ENCODE data around the gene PTPRK.

DNA sequence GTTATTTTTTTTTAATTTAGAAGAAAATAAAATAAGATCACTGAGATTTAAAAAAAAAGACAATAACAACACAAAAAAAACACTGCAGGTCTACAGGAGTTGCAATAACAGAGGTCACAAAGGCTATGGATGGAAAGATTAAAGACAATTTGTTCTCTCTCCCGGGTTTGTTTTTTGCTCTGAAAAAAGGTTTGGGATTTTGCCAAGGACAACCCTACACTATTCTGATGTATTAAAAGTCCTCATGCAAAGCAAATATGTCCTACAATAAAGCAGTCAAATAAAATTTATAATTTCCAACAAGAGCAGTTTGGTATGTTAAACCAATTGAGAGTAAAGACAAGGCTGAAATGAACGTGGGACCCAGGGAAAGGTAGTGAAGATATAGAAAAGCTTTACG is 55.6 kb downstream of the PTPRK start:
- TF ChIP-seq, protein P1, sequence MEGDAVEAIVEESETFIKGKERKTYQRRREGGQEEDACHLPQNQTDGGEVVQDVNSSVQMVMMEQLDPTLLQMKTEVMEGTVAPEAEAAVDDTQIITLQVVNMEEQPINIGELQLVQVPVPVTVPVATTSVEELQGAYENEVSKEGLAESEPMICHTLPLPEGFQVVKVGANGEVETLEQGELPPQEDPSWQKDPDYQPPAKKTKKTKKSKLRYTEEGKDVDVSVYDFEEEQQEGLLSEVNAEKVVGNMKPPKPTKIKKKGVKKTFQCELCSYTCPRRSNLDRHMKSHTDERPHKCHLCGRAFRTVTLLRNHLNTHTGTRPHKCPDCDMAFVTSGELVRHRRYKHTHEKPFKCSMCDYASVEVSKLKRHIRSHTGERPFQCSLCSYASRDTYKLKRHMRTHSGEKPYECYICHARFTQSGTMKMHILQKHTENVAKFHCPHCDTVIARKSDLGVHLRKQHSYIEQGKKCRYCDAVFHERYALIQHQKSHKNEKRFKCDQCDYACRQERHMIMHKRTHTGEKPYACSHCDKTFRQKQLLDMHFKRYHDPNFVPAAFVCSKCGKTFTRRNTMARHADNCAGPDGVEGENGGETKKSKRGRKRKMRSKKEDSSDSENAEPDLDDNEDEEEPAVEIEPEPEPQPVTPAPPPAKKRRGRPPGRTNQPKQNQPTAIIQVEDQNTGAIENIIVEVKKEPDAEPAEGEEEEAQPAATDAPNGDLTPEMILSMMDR (IDR thresholded peaks at IDR 0.05), result no peak
- no peak for TF ChIP-seq POLR2A (IDR thresholded peaks at IDR 0.05)
